ENCODE measurements around the gene CD7. TPM values are rescaled to one million over a fixed set of nuclear protein-coding genes. Genes with fewer than 3 reads are reported as not detected.
A peak's percentile ranks its signal among the peaks of the same experiment; 100 is the strongest.

The CD7 gene
- polyA plus RNA-seq, 6 donors from 2014 or later = 0.50 to 1.5 (median 1.0) TPM; not detected in 2

- DNase-seq (no peak), ATAC-seq (ENCODE audit: low read depth in 2 of 2) (no peak)
- Mint-ChIP-seq H3K4me3 (no peak overlapping the region), H3K4me1 (peaks cover 0 to 6% (median 2%) of the 10 kb centered on the region in 3 donors), H3K27ac (no peak overlapping the region), H3K9me3 (no peaks in the 10 kb centered on the region), H3K36me3 (no peaks in the 10 kb centered on the region), H3K27me3 (peaks cover 8 to 13% (median 12%) of the 10 kb centered on the region in 3 donors)
Measured at GRCh38 chr17:82342361-82343079, 25.1 kb upstream of the CD7 start.

- no peak for ATAC-seq (ENCODE audit: low read depth in 2 of 2)
Measured at GRCh38 chr17:82339634-82340580, 22.5 kb upstream of the CD7 start.

GRCh38 chr17:82338858-82339633 lies 21.6 kb upstream of the CD7 start:
- peak overlapping the region in 1 of 6 donors; percentile 85 for H3K27ac Mint-ChIP-seq
- H3K27me3 Mint-ChIP-seq = peaks cover 0 to 5% (median 0%) of the 10 kb centered on the region in 3 donors
- no peak for DNase-seq
- no peaks in the 10 kb centered on the region for H3K9me3 Mint-ChIP-seq
- H3K36me3 Mint-ChIP-seq = no peaks in the 10 kb centered on the region
- peaks cover 13 to 22% (median 18%) of the 10 kb centered on the region in 3 donors for H3K4me1 Mint-ChIP-seq
- peak overlapping the region in 1 of 8 donors; percentile 37 for H3K4me3 Mint-ChIP-seq
- ATAC-seq (ENCODE audit: low read depth in 2 of 2) = no peak

More at GRCh38 chr17:82339634-82340580, 22.5 kb upstream of the CD7 start:
- Mint-ChIP-seq H3K27ac (no peak overlapping the region), H3K36me3 (no peaks in the 10 kb centered on the region), H3K4me1 (peaks cover 8 to 15% (median 12%) of the 10 kb centered on the region in 3 donors), H3K27me3 (peaks cover 0 to 5% (median 5%) of the 10 kb centered on the region in 3 donors), H3K4me3 (no peak overlapping the region), H3K9me3 (no peaks in the 10 kb centered on the region)
- DNase-seq = no peak

GRCh38 chr17:82334622-82335394 lies 17.4 kb upstream of the CD7 start:
- Mint-ChIP-seq H3K9me3 (peaks cover 0 to 2% (median 0%) of the 10 kb centered on the region in 7 donors), H3K27me3 (peaks cover 10 to 23% (median 22%) of the 10 kb centered on the region in 3 donors), H3K27ac (peak overlapping the region in 2 of 6 donors; percentile 47 to 60), H3K36me3 (no peaks in the 10 kb centered on the region), H3K4me1 (peaks cover 22 to 32% (median 28%) of the 10 kb centered on the region in 3 donors), H3K4me3 (peak overlapping the region; percentile 36 to 94 (median 92))
- peak; percentile 15 to 37 for ATAC-seq (ENCODE audit: low read depth in 2 of 2)
- DNase-seq = peak; percentile 22

DNA sequence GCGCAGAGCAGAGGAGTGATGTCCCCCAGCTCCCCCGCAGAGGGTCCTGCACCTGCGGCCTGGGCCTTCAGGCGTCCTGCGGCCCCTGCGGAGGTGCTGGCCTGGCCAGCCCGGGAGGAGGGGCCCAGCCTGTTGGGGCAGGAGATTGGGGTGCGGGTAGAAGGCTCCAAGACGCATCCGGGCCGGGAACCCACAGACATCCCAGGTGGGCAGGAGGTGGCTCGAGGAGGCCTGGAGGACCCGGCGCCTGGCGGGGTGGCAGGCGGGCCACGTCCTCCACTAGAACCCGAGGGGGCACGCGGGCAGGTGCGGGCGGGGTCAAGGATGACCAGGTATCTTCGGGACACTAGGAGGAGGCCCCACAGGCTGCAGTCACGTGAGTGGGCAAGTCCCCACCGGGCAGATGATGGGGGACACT lies 16.8 kb upstream of the CD7 start:
- ATAC-seq (ENCODE audit: low read depth in 2 of 2) (no peak), DNase-seq (no peak)
- H3K4me3 Mint-ChIP-seq = peak overlapping the region; percentile 36 to 94 (median 92)
- H3K36me3 Mint-ChIP-seq = no peaks in the 10 kb centered on the region
- peaks cover 0 to 2% (median 0%) of the 10 kb centered on the region in 7 donors for H3K9me3 Mint-ChIP-seq
- no peak overlapping the region for H3K27ac Mint-ChIP-seq
- H3K27me3 Mint-ChIP-seq = peaks cover 10 to 28% (median 24%) of the 10 kb centered on the region in 3 donors
- H3K4me1 Mint-ChIP-seq = peaks cover 22 to 32% (median 28%) of the 10 kb centered on the region in 3 donors

DNA sequence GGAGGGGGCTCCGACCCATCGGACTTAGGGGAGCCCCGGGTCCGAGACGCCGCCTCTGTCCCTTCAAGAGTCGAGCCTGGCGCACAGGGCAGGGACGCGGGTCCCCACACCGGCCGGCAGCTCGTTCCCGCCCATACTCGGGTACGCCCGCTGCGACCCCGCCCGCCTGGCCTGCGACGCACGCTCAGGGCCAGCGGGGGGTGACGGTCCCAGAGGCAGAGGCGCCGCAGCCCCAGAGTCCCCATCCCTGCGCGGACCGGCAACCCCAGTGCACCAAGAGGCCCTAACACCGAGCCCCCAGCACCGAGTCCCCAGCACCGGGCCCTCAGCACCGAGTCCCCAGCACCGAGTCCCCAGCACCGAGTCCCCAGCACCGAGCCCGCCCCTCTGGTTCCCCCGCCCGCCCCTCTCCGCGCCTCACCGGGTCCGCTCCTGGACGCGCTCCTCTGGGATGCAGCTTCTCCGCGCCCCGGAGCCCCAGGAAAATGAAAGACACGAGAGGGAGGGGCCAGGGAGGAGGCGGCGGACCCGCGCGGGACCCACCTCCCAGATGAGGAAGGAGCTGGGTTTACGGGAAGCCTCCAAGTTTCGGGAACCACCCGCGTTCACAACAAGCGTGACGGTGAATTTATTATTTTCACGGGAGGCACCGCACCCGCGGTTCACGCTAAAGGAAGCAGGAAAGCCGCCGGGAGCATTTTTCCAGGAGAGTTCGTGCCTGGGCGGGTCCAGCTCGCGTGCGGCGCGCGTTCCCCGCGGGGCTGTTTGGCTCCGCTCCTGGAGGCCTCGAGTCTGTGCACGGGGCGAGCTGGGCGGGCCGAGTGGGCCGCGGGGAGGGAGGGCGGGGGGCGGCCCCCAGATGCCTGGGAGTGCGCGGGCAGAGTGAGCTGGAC lies 16.1 kb upstream of the CD7 start, which contains the start of gene SECTM1:
Gene SECTM1 (minus strand): TSS at position 488 of the 893 bp plus-strand sequence. CDS start 6,526 bp downstream, outside the sequence.
- peaks cover 5 to 33% (median 30%) of the 10 kb centered on the region in 3 donors for H3K27me3 Mint-ChIP-seq
- DNase-seq (no peak), ATAC-seq (ENCODE audit: low read depth in 2 of 2) (peak; percentile 29 to 39)
- H3K9me3 Mint-ChIP-seq = peaks cover 0 to 2% (median 0%) of the 10 kb centered on the region in 7 donors
- H3K36me3 Mint-ChIP-seq = no peaks in the 10 kb centered on the region
- H3K4me3 Mint-ChIP-seq = peak within 1 kb of the TSS; percentile 58 to 94 (median 92)
- H3K27ac Mint-ChIP-seq = peak within 1 kb of the TSS in 5 of 6 donors; percentile 53 to 87 (median 65)
- peaks cover 22 to 32% (median 28%) of the 10 kb centered on the region in 3 donors for H3K4me1 Mint-ChIP-seq

- ATAC-seq (ENCODE audit: low read depth in 2 of 2) (peak; percentile 79 to 80), DNase-seq (peak; percentile 39)
- Mint-ChIP-seq H3K36me3 (no peaks in the 10 kb centered on the region), H3K4me3 (peak overlapping the region; percentile 58 to 94 (median 88)), H3K9me3 (peaks cover 0 to 2% (median 0%) of the 10 kb centered on the region in 7 donors), H3K27me3 (peaks cover 5 to 34% (median 33%) of the 10 kb centered on the region in 3 donors), H3K27ac (peak overlapping the region in 5 of 6 donors; percentile 53 to 87 (median 65)), H3K4me1 (peaks cover 22 to 32% (median 28%) of the 10 kb centered on the region in 3 donors)
Measured at GRCh38 chr17:82332669-82333278, 15.4 kb upstream of the CD7 start.

DNA sequence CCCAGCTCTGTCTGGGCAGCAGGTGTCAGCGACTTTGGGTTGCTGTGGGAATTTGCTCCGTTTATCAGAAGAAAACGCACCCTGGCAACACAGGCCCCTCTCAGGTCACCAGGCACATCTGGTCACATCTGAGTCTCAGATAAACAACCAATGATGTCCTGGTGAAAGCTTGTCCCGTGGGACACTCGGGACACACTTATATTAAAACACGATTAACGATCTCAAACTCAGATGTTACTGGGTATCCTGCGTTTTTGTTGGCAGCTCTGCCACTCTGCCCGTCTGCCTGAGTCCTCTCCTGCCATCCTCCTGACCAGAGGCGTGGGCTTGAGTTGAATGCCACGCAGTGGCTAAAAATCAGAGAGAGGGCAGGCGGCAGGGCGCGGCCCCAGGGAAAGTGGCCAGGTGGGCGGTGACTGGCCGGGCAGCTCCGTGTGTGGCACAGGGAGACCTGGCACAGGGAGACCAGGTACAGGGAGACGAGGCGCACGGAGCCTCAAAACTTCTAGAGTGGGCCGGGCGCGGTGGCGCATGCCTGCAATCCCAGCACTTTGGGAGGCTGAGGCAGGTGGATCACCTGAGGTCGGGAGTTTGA lies 14.0 kb upstream of the CD7 start:
- Mint-ChIP-seq H3K9me3 (peaks cover 0 to 2% (median 0%) of the 10 kb centered on the region in 7 donors), H3K27ac (peak overlapping the region in 1 of 6 donors; percentile 47), H3K4me3 (peak overlapping the region in 3 of 8 donors; percentile 33 to 86 (median 71)), H3K36me3 (no peaks in the 10 kb centered on the region), H3K27me3 (peaks cover 5 to 45% (median 33%) of the 10 kb centered on the region in 3 donors), H3K4me1 (peaks cover 22 to 32% (median 28%) of the 10 kb centered on the region in 3 donors)
- ATAC-seq (ENCODE audit: low read depth in 2 of 2) (no peak), DNase-seq (no peak)

DNA sequence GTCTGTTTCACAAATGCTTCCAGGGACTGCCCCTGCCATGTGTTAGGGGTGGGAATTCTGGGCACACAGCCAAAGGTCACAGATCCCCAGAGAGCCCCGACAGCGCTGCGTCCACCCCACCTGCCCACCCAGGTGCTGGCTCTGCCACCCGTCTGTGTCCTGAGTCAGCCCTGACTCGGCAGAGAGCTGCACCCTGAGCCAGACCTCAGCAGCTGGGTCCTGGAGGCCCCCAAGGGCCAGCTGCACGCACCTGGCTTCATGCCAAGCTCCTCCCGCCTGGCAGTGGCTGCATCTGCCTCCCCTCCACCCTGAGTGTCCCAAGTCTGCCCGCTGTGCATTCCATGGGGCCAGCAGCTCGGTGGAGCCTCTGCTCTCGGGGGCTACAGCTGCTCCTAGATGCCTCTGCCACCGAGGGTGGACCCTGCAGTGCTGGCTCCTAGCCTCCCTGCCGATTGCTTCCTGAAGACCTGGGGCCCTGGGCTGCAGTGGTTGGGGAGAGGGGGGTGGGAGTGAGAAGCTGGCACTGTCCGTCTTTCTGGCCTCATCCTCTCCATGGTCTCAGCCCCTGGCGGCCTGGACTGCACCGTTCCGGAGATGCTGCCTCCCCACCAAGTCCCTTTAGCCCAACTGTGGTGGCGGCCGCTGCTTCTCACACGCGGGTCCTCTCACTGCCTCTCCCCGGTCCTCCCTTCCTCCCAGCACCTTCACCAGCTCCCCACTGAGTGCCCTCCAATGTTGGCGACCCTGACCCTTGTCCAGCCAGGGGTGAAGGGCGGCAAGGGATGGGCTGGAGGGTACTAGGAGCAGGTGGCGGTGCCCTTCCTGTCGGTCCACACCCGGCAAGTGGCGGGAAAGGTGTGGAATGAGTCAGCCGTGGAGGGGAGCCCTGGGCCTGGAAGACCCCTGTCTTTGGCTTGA lies 13.2 kb upstream of the CD7 start:
- Mint-ChIP-seq H3K4me1 (peaks cover 19 to 26% (median 21%) of the 10 kb centered on the region in 3 donors), H3K27ac (no peak overlapping the region), H3K9me3 (peaks cover 0 to 2% (median 0%) of the 10 kb centered on the region in 7 donors), H3K4me3 (peak overlapping the region in 1 of 8 donors; percentile 41), H3K36me3 (no peaks in the 10 kb centered on the region), H3K27me3 (peaks cover 5 to 49% (median 33%) of the 10 kb centered on the region in 3 donors)
- DNase-seq (no peak), ATAC-seq (ENCODE audit: low read depth in 2 of 2) (no peak)

Data from naive B cell (primary cell).